GM18873 (cell line): ENCODE measurements around the gene MVP.
A peak's percentile ranks its signal among the peaks of the same experiment; 100 is the strongest.
"Not testable (repeated sequence)": the region's sequence is repeated elsewhere in the genome, so short reads cannot be mapped to it uniquely, and the experiment has no call there.

Experiments
- ATAC-seq: cut with Tn5 transposase; IDR thresholded peaks from one replicate; pipeline ENCODE4 v1.9.1; 2021; ENCODE audit warnings: mild to moderate bottlenecking, moderate library complexity, moderate number of reproducible peaks; ENCODE audit not compliant: unreplicated experiment, low FRiP score

MVP gene

DNA sequence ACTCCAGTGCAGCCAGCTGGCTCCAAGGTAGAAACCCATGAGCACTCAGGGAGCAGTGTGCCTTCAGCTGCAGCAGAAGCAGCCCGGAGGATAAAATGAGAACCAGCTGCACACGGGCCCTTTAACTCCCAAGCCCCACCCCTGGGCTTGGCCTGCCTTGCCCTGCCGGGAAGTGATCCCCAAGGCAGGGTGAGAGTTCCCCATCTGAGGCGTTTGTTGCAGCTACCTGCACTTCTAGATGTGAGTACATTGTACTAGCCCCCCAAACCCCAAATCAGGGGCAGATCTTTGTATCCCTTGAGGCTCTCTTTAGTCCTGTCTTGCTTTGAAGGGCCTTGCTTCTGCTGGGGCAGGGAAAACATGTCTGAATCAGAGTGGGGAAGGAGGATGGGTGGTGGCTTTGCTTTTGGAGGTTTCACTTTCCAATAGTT, at the start of gene MVP:
Gene MVP (plus strand): TSS at position 192 of the 431 bp plus-strand sequence. CDS start 10,088 bp downstream, outside the sequence.
- no peak for ATAC-seq

DNA sequence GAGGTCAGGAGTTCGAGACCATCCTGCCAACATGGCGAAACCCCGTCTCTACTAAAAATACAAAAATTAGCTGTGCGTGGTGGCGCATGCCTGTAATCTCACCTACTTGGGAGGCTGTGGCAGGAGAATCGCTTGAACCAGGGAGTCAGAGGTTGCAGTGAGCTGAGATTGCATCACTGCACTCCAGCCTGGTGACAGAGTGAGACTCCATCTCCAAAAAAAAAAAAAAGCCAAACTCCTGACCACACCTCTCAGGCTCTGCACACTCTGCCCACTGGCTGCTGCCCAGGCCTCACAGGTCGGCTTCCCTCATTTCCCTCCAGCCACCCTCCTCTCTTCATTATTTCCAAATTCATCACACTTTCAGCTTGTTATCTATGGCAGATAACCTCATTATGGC, 47.9 kb upstream of the MVP start:
- not testable (repeated sequence) for ATAC-seq

DNA sequence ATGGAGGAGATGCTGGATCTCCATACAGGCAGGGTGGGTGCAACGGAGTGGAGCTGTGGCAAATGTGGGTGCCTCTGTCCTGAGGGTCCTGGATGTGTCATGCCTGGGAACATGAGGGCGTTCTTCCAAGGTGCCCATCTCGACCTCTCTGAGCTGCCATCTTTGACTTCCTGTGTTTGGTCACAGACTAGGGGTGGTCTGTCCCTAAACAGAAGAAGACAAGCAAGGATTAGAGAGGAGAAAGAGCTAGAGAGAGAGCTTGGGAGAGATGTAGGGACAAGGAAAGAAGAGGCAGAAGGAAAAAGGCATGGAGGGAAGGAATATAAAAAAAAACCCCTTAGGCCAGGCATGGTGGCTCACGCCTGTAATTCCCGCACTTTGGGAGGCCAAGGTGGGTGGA, 45.5 kb upstream of the MVP start:
- ATAC-seq = no peak

DNA sequence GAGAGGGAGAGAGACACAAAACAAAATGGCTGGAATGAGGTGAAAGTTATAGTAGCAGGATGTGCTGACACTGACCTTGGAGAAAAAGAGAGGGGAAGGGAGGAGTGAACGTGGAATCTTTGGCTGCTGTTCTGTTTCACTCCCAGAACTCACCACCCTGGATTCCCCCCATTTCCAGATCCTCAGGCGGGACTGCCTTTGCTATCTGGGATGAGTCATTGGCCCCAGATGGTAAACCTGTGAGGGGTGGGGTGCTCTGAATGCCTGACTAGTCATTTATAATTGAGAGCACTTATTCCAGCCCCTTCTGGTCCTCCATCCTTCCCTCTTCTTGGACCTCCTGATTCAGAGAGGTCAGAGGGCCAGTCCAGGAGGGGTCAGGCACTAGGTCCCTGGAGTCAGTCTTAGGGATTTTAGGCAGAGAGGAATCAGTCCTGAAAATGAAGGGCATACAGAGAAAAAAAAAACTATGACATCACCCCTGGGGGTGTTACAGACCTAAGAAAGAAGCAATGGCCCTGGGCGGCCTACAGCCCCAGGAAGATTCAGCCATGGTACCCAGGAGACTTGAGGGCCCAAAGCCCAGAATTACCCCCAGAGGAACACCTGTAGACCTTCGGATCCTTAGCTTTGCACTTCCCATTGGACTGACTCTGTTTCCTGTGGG, 44.4 kb upstream of the MVP start:
- no peak for ATAC-seq

DNA sequence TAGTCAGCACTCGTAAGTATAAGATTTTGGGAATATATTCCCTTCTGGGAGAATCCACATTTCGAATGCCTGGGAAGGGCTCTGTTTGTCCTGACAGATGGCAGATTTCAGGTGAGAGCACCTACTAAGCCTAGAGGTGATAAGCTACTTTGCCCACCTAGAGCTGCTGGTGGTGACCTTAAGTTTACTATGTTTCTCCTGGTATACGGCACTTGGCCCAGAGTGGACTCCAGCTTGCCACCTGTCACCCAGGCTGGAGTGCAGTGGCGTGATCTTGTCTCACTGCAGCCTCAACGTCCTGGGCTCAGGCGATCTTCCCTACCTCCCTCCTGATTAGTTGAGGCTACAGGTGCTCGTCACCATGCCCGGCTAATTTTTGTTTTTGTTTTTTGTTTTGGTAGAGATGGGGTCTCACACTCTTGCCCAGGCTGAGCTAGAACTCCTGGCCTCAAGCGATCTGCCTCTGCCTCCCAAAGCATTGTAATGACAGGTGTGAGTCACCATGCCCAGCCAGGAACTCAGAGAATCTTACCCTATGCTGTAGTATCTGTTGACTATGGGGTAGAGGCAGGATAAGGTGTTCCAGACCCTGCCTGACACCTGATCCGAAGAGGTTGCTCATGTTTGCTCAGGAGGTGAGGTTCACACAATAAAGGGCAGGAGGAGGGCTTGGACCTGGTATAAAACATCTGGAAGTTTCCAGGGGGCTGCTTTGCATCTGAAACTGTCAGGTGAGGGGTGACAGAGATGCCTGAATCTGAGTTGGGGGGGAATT, 42.5 kb upstream of the MVP start, which contains the start of gene ZG16:
Gene ZG16 (plus strand): TSS at position 681 of the 775 bp plus-strand sequence. CDS start 1,011 bp downstream, outside the sequence.
- no peak for ATAC-seq

DNA sequence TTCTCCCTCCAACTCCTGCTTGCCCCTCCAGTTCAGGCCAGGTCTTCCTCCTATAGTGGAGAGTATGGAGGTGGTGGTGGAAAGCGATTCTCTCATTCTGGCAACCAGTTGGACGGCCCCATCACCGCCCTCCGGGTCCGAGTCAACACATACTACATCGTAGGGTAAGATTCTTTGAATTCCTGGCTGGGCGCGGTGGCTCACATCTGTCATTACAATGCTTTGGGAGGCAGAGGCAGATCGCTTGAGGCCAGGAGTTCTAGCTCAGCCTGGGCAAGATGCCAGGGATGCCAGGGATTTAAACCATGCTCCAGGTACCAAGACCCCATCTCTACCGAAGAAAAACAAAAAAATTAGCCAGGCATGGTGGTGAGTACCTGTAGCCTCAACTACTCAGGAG, 40.8 kb upstream of the MVP start:
- ATAC-seq = no peak

DNA sequence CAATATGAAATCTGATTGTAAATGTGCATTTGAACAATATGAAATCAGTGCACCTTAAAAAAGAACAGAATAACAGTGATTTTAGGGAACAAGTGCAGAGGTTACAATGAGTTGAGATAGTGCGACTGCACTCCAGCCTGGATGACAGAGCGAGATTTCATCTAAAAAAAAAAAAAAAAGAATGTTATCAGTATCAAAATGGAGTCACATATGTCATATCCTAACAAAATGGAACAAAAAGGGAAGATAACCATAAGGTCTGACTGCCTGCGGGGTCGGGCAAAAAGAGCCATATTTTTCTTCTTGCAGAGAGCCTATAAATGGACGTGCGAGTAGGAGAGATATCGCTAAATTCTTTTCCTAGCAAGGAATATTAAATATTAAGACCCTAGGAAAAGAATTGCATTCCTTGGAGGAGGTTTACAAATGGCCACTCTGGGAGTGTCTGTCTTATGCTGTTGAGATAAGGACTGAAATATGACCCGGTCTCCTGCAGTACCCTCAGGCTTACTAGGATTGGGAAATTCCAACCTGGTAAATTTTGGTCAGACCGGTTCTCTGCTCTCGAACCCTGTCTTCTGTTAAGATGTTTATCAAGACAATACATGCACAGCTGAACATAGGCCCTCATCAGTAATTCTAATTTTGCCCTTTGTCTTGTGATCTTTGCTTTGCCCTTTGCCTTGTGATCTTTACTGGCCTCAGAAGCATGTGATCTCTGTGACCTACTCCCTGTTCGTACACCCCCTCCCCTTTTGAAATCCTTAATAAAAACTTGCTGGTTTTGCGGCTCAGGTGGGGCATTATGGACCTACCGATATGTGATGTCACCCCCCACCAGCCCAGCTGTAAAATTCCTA, 36.9 kb upstream of the MVP start:
- not testable (repeated sequence) for ATAC-seq

DNA sequence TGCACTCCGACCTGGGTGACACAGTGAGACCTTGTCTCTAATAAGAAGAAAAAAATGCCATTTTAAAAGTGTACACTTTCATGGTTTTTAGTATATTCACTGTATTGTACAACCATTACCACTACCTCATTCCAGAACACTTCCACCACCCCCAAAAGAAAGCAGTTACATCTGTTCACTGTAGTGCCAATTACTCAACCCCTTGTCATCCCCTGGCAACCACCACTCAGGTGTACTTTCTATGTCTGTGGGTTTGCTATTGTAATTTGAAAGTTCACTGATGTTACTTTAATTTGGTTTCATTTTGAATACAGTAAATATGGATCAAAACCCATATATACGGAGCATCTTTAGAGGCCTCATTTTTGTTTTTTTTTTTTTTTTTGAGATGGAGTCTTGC, 36.1 kb upstream of the MVP start:
- no peak for ATAC-seq

DNA sequence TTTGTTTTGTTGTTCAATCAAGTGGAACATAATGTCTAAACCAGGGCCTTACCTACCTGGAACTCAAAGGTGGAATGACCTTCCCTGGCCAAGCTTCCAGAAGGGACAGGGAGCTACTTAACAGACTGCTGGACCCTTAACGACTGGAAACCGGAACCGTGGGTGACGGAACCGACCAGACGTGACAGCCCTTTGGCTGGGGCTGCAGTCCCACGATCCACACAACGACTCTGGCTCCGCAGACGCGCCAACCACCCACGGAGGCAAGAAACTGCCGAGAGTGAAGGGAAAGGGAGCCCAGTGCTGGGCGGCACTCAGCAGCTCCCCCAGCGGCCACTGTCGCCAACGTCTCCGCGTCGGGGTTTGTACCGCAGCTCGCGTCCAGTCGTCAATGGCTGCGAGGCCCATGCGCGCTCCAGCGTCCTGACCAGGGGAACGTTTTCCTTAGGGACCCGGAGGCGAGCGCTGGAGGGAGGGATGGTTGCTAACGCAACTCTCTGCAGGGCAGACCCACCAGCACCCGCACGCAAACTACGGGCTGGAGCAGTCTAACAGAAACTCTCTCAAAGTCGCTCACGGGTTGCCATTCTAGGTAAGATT, 35.3 kb upstream of the MVP start:
- ATAC-seq = no peak

DNA sequence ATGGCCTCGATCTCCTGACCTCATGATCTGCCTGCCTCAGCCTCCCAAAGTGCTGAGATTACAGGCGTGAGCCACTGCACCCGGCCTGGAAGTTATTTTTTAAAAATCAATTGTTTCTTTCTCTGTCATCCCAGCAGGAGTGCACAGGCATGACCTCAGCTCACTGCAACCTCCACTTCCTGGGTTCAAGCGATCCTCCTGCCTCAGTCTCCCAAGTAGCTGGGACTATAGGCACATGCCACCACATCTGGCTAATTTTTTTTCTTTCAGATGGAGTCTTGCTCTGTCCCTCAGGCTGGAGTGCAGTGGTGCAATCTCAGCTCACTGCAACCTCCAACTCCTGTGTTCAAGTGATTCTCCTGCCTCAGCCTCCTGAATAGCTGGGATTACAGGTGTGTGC, 33.1 kb upstream of the MVP start:
- ATAC-seq = not testable (repeated sequence)

DNA sequence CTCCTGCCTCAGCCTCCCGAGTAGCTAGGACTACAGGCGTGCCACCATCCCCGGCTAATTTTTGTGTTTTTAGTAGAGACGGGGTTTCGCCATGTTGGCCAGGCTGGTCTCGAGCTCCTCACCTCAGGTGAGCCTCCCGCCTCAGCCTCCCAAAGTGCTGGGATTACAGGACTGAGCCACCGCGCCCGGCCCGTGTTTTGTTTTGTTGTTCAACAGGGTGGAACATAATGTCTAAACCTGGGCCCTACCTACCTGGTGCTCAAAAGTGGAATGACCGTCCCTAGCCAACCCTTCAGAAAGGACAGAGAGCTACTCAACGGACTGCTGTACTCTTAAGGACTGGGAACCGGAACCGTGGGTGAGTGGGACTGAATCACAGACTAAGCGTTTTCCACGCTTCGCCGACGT, 30.5 kb upstream of the MVP start:
- no peak for ATAC-seq

DNA sequence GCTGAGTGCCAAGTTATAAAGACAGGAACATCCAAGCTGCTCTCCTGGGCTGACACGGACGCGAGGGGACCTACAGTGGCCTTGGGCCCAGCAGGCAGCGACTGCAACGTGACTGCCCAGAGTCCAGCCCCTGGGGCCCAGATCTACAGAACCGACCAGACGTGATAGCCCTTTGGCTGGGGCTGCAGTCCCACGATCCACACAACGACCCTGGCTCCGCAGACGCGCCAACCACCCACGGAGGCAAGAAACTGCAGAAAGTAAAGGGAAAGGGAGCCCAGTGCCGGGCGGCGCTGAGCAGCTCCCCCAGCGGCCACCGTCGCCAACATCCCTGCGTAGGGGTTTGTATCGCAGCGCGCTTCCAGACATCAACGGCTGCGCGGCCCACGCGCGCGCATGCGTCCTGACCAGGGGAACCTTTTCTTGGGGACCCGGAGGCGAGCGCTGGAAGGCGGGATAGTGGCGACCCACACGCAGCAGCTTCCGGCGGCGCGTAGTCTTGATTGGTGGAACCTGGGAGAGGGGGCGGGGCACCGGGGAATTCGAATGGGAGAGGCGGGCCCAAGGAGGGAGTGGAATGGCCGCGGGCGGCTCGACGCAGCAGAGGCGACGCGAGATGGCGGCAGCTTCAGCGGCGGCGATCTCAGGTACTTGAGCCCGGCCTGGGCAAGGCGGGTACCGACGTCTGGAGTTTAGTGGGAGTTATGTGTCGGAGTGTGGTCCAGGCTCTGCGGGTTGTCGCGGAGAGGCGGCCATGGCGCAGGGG, 29.9 kb upstream of the MVP start, which contains the start of gene KIF22:
Gene KIF22 (plus strand): TSS at position 569 of the 766 bp plus-strand sequence. CDS start 9 bp downstream, at position 578.
- peak; percentile 88 for ATAC-seq

DNA sequence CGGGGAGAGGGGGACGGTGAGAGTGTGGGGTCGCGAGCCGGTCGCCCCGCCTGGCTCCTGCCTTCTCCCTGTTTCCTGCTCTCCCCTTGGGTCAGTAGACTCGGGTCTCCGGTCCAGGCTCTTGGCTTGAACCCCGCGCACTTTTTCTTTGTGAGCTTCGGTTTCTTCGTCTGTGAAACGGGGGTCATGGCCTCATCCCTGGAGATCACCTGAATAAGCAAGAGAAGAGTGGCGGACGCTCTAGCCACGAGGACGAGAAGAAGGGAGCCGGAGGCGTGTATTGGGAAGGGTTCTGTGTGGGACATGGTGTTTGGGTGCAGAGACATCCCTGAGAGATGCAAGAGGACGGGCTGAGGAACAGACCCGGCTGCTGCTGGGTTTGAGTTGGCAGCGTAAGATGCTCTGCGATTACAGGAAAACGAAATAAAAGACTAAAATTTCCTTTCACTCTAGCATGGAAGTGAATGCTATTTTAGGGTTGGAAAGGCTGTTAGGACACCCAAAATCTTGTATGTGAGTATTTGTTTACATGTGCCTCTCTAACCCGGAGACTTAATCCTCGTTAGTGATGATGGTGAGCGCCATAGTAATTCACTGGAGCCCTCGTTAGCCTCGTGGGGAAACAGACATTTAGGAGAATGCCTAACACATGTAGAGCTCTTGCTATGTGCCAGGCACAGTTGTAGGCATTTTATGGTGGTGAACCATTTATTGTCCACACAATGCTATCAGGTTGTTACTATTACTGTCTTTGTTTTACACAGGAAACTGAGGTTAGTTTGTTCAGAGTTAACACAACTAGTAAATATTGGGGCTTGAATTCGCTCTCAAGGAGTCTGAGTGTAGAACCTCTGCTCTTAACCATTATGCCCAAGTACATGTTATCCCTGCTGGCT, 29.1 kb upstream of the MVP start:
- no peak for ATAC-seq

DNA sequence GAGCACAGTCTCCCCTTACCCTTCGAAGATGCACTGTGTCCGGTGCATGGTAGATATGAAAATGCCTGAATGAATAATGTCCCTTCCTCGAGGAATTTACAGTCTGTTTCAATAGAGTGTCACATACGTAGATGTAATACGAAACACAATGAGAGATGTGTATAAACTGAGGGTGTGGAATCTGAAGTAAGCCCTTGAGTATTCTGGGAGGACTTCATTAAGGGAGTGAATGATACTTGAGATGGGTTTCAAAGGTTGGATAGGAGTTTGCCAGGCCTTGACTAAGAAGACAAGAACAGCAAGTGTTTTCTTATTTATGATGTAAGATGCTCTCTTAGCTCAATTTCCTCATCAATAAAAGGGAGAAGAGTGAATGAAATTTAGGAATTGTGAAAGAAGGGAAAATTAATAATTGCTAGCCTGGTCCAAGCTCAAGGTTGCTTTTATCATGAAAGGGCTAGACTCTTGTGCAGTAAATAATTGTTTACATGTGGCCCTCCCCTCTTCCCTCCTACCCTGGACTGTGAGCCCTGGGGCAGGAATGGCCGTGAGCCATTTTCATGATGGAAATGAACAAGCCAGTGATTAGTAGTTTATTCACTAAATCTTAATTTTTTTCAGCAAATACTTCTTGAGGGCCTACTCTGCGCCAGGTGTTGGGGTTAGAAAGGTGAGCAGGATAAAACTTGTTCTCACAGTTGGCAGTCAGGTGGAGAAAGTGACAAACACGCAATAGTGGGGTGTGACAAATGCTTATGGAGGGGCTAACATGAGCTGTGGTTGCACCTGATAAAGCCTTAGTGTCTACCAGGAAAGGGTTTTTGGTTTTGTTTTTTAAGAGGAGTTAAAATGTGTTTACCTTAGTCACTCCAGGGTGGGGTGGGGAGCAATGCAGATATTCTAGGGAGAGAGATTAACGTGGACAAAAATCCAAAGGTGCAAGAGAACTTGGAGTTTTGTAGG, 28.1 kb upstream of the MVP start:
- no peak for ATAC-seq

DNA sequence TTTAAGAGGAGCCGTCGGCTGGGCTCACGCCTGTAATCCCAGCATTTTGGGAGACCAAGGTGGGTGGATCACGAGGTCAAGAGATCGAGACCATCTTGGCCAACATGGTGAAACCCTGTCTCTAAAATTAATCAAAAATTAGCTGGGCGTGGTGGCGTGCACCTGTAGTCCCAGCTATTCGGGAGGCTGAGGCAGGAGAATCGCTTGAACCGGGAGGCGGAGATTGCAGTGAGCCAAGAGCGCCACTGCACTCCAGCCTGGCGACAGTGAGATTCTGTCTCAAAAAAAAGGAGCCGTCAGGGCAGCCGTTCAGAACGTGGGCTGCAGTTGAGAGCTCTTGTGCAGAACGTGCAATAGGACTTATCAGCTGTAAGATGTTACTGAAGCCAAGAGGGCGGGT, 27.1 kb upstream of the MVP start:
- not testable (repeated sequence) for ATAC-seq

DNA sequence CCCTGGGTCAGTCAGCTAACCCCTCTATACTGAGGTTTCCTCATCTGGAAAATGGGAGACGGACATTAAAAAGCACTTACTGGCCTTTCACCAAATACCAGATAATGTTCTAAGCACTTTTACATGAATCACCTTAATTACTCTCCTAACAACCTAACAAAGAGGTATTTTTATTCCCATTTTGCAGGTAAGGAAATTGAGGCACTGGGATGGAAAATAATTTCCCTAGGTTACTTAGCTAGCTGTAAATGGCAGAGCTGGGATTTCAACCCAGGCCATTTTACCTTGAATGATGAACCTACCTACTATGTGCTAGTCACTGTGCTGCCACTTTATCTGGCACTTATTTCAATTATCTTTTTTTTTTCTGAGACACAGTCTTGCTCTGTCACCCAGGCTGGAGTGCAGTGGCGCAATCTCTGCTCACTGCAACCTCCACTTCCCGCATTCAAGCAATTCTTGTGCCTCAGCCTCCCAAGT, 26.0 kb upstream of the MVP start:
- ATAC-seq = no peak

DNA sequence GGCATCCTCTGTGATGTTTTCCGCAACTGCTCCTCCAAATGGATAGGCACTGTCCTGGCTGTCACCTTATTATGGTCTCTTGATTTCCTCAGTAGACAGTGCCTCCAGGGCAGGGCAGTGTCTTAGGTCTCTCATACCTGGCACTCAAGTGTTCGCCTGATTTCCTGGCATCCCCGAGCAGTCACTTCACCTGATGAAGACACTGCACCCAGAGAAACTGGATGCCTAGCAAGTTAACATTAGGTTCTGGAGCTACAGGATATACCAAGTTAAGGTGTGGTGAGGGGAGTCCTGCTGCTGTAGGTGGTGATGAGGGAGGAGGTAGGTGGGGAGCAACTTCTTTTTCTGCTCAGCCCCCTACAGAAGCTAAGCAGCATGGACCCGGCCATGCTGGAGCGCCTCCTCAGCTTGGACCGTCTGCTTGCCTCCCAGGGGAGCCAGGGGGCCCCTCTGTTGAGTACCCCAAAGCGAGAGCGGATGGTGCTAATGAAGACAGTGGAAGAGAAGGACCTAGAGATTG, 17.8 kb upstream of the MVP start:
- ATAC-seq = no peak
